BLaER1 (cell line): ENCODE data around the gene CHN1.

Source experiments
- H3K27ac ChIP-seq: shearing (Covaris generic); formaldehyde crosslinking; 2 replicates; pipeline ENCODE4 v1.8.1; 2022
- H3K27me3 ChIP-seq: shearing (Covaris generic); formaldehyde crosslinking; 2 replicates; pipeline ENCODE4 v1.8.1; 2022
- H3K36me3 ChIP-seq: shearing (Covaris generic); formaldehyde crosslinking; 2 replicates; pipeline ENCODE4 v1.8.1; 2022
- H3K4me1 ChIP-seq: shearing (Covaris generic); formaldehyde crosslinking; 2 replicates; pipeline ENCODE4 v1.8.1; 2022
- H3K4me2 ChIP-seq: shearing (Covaris generic); formaldehyde crosslinking; 2 replicates; pipeline ENCODE4 v1.8.1; 2022
- H3K4me3 ChIP-seq: shearing (Covaris generic); formaldehyde crosslinking; 2 replicates; pipeline ENCODE4 v1.8.1; 2022
- H3K9ac ChIP-seq: shearing (Covaris generic); formaldehyde crosslinking; 2 replicates; pipeline ENCODE4 v1.8.1; 2022
- H3K9me3 ChIP-seq: shearing (Covaris generic); formaldehyde crosslinking; 2 replicates; pipeline ENCODE4 v1.8.1; 2022
- H4K20me1 ChIP-seq: shearing (Covaris generic); formaldehyde crosslinking; 2 replicates; pipeline ENCODE4 v1.8.1; 2022
- Cebpa-rat ChIP-seq: shearing (Covaris generic); IDR thresholded peaks from 2 replicates; pipeline ENCODE4 v1.8.1; 2022

Gene CHN1

DNA sequence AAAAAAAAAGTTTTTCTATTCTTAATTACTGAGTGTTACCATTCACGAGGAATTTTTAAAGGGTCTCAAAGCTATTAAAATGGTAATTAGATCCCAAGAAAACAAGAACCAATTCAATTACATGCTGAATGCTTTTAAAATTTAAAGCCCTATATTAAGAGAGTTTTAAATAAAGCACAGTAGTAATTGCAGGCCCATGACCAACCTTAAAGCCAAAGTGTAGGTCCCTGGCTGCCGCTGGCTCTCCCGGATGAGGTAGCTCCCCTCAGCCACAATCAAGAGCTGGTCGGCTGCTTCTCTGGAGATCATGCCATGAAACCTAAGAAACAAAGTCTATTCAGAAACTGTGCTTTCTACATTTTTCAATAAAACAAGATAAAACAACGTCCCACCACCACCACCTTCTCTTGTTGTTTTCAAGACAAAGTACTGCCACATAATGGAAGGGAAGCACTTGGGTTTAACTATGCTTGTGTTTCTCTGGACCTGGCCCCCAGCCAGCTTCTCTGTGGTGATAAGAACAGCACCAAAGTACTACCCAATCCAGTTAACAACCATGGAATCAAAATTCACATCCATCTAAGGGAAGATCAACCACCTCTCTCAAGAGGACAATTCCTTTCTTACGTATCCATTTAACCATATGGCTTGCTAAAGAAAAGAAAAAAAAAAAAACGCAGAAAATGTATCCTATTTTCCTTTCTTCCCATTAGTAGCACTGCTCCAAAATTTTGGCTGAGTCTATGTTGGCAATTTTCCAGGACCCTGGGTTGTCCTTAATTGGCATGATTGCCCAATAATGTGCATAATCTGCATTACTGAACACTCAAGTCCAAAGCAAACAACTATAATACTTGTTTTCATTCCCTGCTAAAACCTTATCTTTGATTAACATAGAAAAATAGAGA is 90.1 kb downstream of the CHN1 start:
- Histone ChIP-seq H3K27me3 (no peaks in the 10 kb centered on the region), H3K9ac (no peak overlapping the region), H4K20me1 (no peaks in the 10 kb centered on the region), H3K4me1 (no peaks in the 10 kb centered on the region), H3K27ac (no peak overlapping the region), H3K4me2 (no peak overlapping the region), H3K36me3 (no peaks in the 10 kb centered on the region), H3K4me3 (no peak overlapping the region), H3K9me3 (no peaks in the 10 kb centered on the region)
- TF ChIP-seq Cebpa-rat, result no peak

DNA sequence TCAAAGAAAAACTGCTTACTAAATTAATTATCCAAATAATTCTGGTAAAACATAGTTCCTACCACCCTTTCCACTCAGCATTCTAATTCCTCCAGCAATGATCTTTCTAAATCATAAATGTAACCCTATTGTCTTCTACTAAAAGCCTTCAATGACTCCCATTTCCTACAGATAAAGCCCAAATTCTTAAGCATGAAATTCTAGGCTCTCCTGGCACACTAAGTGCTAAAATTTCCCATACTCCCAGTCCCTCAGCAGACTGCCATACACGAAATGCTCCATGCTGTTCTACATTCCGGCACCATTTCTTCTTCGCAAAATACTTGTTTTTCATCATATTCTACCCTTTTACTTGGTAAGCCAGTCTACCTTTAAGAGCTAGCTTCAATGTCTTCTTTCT is 96.9 kb downstream of the CHN1 start:
- Histone ChIP-seq H3K27me3 (no peaks in the 10 kb centered on the region), H4K20me1 (no peaks in the 10 kb centered on the region), H3K4me2 (no peak overlapping the region), H3K4me3 (no peak overlapping the region), H3K9me3 (no peaks in the 10 kb centered on the region), H3K27ac (no peak overlapping the region), H3K36me3 (no peaks in the 10 kb centered on the region), H3K9ac (no peak overlapping the region), H3K4me1 (peaks cover 10% of the 10 kb centered on the region)
- TF ChIP-seq Cebpa-rat, result no peak

DNA sequence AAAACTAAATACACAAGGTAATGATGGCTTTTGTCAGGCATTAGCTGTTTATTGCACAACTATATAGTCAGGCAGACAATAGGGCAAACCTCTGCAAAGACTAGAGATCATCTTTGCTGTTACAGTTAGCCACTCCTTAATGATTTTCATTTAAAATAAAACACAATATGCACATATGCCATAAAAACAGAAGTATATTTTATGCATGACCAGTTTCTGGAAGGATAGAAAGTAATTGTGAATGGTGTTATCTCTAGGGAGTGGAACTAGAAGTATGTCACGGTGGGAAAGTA is 102.0 kb downstream of the CHN1 start:
- no peak overlapping the region for H3K27ac ChIP-seq
- H3K27me3 ChIP-seq, result no peaks in the 10 kb centered on the region
- no peaks in the 10 kb centered on the region for H3K36me3 ChIP-seq
- no peaks in the 10 kb centered on the region for H4K20me1 ChIP-seq
- no peaks in the 10 kb centered on the region for H3K9me3 ChIP-seq
- no peak; the same call in 1 of the 2 replicates for TF ChIP-seq Cebpa-rat
- H3K4me3 ChIP-seq, result no peak overlapping the region
- H3K4me1 ChIP-seq, result peaks cover 19% of the 10 kb centered on the region
- H3K9ac ChIP-seq, result no peak overlapping the region
- H3K4me2 ChIP-seq, result no peak overlapping the region; the same call in 1 of the 2 replicates

DNA sequence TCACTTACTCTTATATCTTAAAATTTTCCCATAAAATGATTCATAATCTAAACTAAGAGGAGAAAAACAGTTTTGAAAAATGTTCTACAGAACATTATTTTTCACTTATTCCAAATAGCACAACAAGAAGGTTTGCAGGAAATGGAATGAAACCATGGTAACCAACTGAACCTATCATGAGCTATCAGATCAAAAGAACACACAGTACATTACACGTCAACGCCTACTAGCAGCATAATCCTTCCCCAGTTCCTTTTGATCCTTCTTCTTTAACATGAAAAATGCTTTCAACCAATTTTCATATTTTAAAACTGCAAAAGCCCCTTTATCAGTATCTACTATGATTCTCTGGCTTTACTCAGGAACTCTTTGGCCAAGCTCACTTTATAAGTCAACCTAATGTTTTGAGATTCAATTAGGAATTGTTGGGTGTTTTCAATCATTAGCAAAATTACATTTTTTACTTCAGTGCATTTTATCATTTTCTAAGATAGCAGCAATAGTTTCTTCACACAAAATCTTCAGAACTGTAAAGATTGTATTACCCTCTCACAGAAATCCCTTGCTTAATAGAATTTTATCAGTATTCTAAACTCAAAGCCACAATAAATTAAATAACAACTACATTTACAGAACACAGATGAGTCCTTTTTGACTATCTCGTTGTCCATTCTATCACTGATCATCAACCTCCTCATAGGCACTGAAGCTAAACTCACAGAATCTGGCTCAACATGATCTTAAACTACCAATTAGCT is 102.5 kb downstream of the CHN1 start:
- H4K20me1 ChIP-seq, result no peaks in the 10 kb centered on the region
- H3K36me3 ChIP-seq, result no peaks in the 10 kb centered on the region
- no peaks in the 10 kb centered on the region for H3K9me3 ChIP-seq
- TF ChIP-seq Cebpa-rat, result no peak
- H3K9ac ChIP-seq, result no peak overlapping the region
- H3K4me2 ChIP-seq, result peak overlapping the region; percentile 17; the same call in 1 of the 2 replicates
- H3K27ac ChIP-seq, result no peak overlapping the region
- no peaks in the 10 kb centered on the region for H3K27me3 ChIP-seq
- no peak overlapping the region for H3K4me3 ChIP-seq
- H3K4me1 ChIP-seq, result peaks cover 19% of the 10 kb centered on the region

DNA sequence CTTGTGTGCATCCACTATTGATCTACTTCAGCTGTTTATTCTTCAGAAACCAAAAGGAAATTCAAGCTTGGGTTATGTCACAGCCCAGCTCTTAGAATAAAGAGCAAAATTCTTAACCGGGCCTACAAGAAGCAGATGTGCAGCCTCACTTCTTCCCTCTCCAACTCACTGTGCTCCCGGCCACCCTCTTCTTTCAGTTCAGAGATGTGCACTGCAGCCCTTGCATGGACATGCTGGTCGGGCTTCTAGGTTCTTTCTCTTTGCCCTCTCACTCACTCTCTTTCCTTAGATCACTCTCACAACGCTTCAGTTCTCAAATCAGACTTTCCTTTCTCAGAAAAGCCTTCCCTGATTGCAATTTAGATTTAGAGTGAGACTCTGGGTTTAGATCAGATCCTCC is 104.1 kb downstream of the CHN1 start:
- no peaks in the 10 kb centered on the region for H3K27me3 ChIP-seq
- no peak overlapping the region for H3K27ac ChIP-seq
- no peak overlapping the region for H3K4me2 ChIP-seq
- no peaks in the 10 kb centered on the region for H3K9me3 ChIP-seq
- H3K4me3 ChIP-seq, result no peak overlapping the region
- TF ChIP-seq Cebpa-rat, result no peak
- H3K9ac ChIP-seq, result no peak overlapping the region
- H3K36me3 ChIP-seq, result no peaks in the 10 kb centered on the region
- H3K4me1 ChIP-seq, result peaks cover 14% of the 10 kb centered on the region
- H4K20me1 ChIP-seq, result no peaks in the 10 kb centered on the region

DNA sequence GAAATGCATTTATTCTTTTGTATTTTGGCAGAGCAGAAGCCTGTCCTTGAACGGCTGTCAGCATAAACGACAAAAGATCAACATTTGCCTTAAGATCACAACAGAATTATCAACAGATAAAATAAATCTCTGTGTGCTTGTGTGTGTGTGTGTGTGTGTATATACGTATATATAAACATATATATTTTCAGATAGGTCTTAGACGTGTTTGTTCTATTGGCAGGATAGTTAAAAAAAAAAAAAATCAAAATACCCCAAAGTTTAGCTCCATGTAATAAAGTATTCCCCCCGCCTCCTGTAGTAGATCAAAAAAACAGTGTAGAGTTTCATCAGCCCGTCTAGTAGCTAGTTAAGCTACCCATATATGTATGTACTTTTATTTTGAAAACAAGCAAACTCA is 107.9 kb downstream of the CHN1 start:
- Histone ChIP-seq H3K9ac (no peak overlapping the region), H4K20me1 (no peaks in the 10 kb centered on the region), H3K36me3 (no peaks in the 10 kb centered on the region), H3K27ac (no peak overlapping the region), H3K4me3 (no peak overlapping the region), H3K4me1 (no peaks in the 10 kb centered on the region), H3K4me2 (no peak overlapping the region), H3K27me3 (no peaks in the 10 kb centered on the region), H3K9me3 (no peaks in the 10 kb centered on the region)
- TF ChIP-seq Cebpa-rat, result no peak

DNA sequence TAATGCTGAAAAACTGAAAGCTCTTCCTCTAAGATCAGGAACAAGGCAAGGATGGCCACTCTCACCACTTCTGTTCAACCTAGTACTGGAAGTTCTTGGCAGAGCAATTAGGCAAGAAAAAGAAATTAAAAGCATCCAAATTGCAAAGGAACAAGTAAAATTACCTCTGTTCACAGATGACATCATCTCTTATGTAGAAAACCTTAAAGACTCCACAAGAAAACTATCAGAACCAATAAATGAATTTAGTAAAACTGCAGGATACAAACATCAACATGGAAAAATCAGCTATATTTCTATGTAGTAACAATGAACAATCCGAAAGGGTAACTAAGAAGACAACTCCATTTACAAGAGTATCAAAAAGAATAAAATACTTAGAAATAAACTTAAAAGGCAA is 112.2 kb downstream of the CHN1 start:
- no peak overlapping the region for H3K27ac ChIP-seq
- H4K20me1 ChIP-seq, result no peaks in the 10 kb centered on the region
- H3K4me1 ChIP-seq, result no peaks in the 10 kb centered on the region
- no peaks in the 10 kb centered on the region for H3K27me3 ChIP-seq
- H3K36me3 ChIP-seq, result no peaks in the 10 kb centered on the region
- no peaks in the 10 kb centered on the region for H3K9me3 ChIP-seq
- no peak overlapping the region for H3K9ac ChIP-seq
- no peak overlapping the region for H3K4me2 ChIP-seq
- no peak for TF ChIP-seq Cebpa-rat
- no peak overlapping the region for H3K4me3 ChIP-seq

DNA sequence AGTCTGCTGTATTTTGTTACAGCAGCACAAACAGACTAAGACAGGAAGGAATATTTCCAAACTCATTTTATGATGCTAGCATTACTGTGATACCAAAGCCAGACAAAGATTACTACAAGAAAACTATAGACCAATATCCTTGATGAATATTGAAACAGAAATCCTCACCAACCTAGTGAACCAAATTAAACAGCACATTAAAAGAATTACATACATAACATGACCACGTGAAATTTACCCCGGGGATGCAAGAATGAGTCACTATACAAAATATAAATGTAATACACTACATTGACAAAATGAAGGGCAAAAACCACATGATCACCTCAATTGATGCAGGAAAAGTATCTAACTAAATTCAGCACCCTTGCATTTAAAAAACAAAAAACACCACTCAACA is 112.6 kb downstream of the CHN1 start:
- H3K27ac ChIP-seq, result no peak overlapping the region
- H3K27me3 ChIP-seq, result no peaks in the 10 kb centered on the region
- H3K36me3 ChIP-seq, result no peaks in the 10 kb centered on the region
- no peaks in the 10 kb centered on the region for H3K4me1 ChIP-seq
- no peak for TF ChIP-seq Cebpa-rat
- H3K9ac ChIP-seq, result no peak overlapping the region
- no peaks in the 10 kb centered on the region for H4K20me1 ChIP-seq
- no peaks in the 10 kb centered on the region for H3K9me3 ChIP-seq
- no peak overlapping the region for H3K4me3 ChIP-seq
- H3K4me2 ChIP-seq, result no peak overlapping the region

DNA sequence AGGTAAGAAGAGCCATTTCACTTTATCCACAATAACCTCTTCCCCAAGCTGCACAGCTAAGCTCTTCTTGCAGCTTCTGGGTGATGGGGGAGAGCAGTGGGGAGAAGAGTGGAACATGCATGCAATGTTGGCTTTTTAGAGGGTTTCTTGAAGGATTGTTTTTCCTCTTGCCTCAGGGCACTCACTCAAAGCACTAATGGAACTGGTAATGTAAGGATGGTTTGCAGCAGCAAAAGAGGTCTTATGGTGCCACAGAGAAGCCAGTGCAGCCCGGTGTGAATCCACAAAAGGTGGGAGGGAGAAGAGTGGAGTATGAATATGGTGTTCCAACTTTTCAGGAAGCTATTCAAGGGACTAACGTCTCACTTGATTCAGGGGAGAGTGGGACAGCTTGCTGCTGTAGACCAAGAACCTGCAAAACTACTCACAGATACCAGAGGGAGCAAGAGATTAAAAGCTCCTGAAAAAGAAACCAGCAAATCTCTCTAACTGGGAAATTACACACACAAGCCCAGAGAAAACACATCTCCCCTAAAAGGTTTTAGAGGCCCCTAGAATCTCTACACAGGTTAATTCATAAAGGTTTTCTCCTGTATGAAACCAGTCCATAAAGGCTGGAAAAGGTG is 116.4 kb downstream of the CHN1 start:
- no peak overlapping the region for H3K27ac ChIP-seq
- H3K4me2 ChIP-seq, result no peak overlapping the region

DNA sequence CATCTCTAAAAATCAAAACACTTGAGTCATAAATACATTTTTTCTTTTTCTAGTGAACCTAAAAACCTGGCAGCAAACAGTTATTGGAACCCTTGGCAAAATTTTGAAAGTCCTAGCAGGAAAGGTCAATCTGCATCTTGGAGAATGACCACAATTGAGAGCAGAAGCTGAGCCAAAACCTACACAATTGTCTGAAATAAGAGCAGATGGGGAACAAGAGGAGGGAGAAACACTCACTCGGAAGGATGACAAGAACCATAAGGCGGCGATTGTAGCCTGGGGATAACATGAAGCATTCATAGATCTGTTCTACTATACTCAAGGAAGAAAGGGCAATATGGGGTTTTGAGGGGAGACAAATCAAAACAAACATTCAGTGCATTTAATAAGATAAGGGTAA is 117.0 kb downstream of the CHN1 start:
- no peaks in the 10 kb centered on the region for H3K9me3 ChIP-seq
- no peaks in the 10 kb centered on the region for H3K4me1 ChIP-seq
- no peaks in the 10 kb centered on the region for H4K20me1 ChIP-seq
- H3K36me3 ChIP-seq, result no peaks in the 10 kb centered on the region
- H3K27me3 ChIP-seq, result no peaks in the 10 kb centered on the region
- H3K4me3 ChIP-seq, result no peak overlapping the region
- TF ChIP-seq Cebpa-rat, result no peak
- H3K9ac ChIP-seq, result no peak overlapping the region
- H3K4me2 ChIP-seq, result no peak overlapping the region
- no peak overlapping the region for H3K27ac ChIP-seq

More for the DNA sequence above, 116.4 kb downstream of the CHN1 start:
- Histone ChIP-seq H4K20me1 (no peaks in the 10 kb centered on the region), H3K4me3 (no peak overlapping the region), H3K9ac (no peak overlapping the region), H3K4me1 (no peaks in the 10 kb centered on the region), H3K27me3 (no peaks in the 10 kb centered on the region), H3K36me3 (no peaks in the 10 kb centered on the region), H3K9me3 (no peaks in the 10 kb centered on the region)
- TF ChIP-seq Cebpa-rat, result no peak
